Suprapubic skin (tissue), 4 donors: Measurements from ENCODE around the gene IGFLR1. TPM values are rescaled to one million over a fixed set of nuclear protein-coding genes. Genes with fewer than 3 reads are reported as not detected.

Experiments used
- DNase-seq, 2 donors: peaks; one replicate each; pipeline ENCODE4 v3.0.0-alpha.2; 2019; ENCODE audit warnings: low spot score in 2 of 2
- H3K27ac ChIP-seq: fragments of 200-600 bp; sonication (generic); one replicate; pipeline ENCODE4 v1.5.1; 2019
- H3K27me3 ChIP-seq: fragments of 200-600 bp; sonication (generic); one replicate; pipeline ENCODE4 v1.5.1; 2019
- H3K36me3 ChIP-seq: fragments of 200-600 bp; sonication (generic); one replicate; pipeline ENCODE4 v1.5.1; 2019
- H3K4me1 ChIP-seq: fragments of 200-600 bp; sonication (generic); one replicate; pipeline ENCODE4 v1.5.1; 2019
- H3K4me3 ChIP-seq: fragments of 200-600 bp; sonication (generic); one replicate; pipeline ENCODE4 v1.5.1; 2019; ENCODE audit warnings: mild to moderate bottlenecking
- H3K9me3 ChIP-seq: fragments of 200-600 bp; sonication (generic); one replicate; pipeline ENCODE4 v1.5.1; 2019
- EP300 ChIP-seq: sonication (generic); formaldehyde crosslinking; IDR thresholded peaks from one replicate; pipeline ENCODE4 v1.6.1; 2017; ENCODE audit warnings: antibody characterized with exemption
- POLR2A ChIP-seq, 2 donors: fragments of 450-650 bp; IDR thresholded peaks; one replicate each; pipeline ENCODE4 v1.6.1; 2017; ENCODE audit warnings: antibody characterized with exemption in 2 of 2, mild to moderate bottlenecking in 2 of 2, moderate library complexity in 2 of 2
- POLR2AphosphoS5 ChIP-seq, 3 donors: sonication (generic); formaldehyde crosslinking; IDR thresholded peaks; one replicate each; pipeline ENCODE4 v1.6.1; 2017; ENCODE audit warnings: antibody characterized with exemption in 3 of 3
- WGBS: methylation state at CpG from one replicate; pipeline ENCODE4 v1.1.5; 2018; 5-methylcytosine and 5-hydroxymethylcytosine counted together
- total RNA-seq, 4 donors: library from RNA; depleted of rRNA; stranded (reverse); fragments of >200 nt; gene quantifications; one replicate each; pipeline ENCODE4 v1.1.0, GENCODE V29; 2016
- TF ChIP-seq, protein P1 (sequence below), 2 donors: fragments of 200-600 bp in 1 of 2; fragments of 450-650 bp in 1 of 2; sonication (generic) in 1 of 2; IDR thresholded peaks; one replicate each; pipeline ENCODE4 v1.5.1; 2016 to 2019; ENCODE audit warnings: antibody characterized with exemption in 2 of 2, mild to moderate bottlenecking in 1 of 2, moderate library complexity in 1 of 2

Gene IGFLR1
- total RNA-seq, 4 donors from 2014 or later = 3.3 to 8.5 (median 6.9) TPM

GRCh38 chr19:35755131-35755549 is 12.9 kb upstream of the IGFLR1 start:
- 45% methylated on average over 11 of the region's 17 CpGs for WGBS
- Histone ChIP-seq H3K27me3 (no peaks in the 10 kb centered on the region), H3K4me3 (peak overlapping the region; percentile 94), H3K36me3 (peaks cover 25% of the 10 kb centered on the region), H3K9me3 (no peaks in the 10 kb centered on the region), H3K4me1 (peaks cover 50% of the 10 kb centered on the region), H3K27ac (peak overlapping the region; percentile 98)
- peak in 1 of 2 donors; percentile 90 for DNase-seq
- TF ChIP-seq POLR2AphosphoS5 (IDR thresholded peaks at IDR 0.05) (no peak), POLR2A (IDR thresholded peaks at IDR 0.05) (no peak), EP300 (no peak)
- TF ChIP-seq, protein P1, sequence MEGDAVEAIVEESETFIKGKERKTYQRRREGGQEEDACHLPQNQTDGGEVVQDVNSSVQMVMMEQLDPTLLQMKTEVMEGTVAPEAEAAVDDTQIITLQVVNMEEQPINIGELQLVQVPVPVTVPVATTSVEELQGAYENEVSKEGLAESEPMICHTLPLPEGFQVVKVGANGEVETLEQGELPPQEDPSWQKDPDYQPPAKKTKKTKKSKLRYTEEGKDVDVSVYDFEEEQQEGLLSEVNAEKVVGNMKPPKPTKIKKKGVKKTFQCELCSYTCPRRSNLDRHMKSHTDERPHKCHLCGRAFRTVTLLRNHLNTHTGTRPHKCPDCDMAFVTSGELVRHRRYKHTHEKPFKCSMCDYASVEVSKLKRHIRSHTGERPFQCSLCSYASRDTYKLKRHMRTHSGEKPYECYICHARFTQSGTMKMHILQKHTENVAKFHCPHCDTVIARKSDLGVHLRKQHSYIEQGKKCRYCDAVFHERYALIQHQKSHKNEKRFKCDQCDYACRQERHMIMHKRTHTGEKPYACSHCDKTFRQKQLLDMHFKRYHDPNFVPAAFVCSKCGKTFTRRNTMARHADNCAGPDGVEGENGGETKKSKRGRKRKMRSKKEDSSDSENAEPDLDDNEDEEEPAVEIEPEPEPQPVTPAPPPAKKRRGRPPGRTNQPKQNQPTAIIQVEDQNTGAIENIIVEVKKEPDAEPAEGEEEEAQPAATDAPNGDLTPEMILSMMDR (IDR thresholded peaks at IDR 0.05) = no peak

DNA sequence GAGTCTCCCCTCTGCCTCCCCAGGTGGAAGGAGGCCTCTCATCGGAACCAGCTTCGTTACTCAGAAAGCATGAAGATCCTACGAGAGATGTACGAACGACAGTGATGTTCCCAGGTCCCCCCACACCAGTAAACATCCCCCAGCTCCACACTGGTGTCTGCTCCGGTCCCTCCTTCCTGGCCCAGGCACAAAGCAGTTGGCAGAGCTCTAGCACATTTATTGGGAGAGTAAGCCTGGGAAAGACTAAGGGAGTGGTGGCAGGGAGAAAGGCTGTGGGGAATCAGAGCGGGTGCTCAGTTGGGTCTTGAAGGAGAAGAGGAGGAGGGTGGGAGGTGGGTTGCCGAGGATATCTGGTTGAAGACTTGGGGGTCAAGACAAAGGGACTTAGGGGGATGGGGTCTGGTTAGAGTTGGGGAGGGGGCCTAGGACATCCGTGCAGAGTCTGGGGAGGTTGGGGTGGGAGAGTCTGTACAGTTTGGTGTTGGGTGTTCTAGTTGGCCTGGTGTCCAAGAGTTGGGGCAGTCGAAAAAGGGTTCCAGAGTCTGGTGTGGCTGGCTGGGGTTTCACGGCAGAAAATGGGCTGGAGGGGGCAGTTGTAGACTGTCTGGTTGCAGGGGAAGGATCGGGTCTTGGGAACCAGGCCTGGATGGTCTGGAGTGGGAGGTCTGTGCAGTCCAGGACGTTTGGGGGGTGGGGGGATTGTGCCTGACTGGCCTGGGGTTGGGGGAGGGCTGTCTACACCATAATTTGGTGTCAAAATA is 12.3 kb upstream of the IGFLR1 start:
- 84% methylated on average over 13 of the region's 13 CpGs for WGBS
- Histone ChIP-seq H3K4me3 (peak overlapping the region; percentile 94), H3K27me3 (no peaks in the 10 kb centered on the region), H3K36me3 (peaks cover 25% of the 10 kb centered on the region), H3K9me3 (no peaks in the 10 kb centered on the region), H3K27ac (peak overlapping the region; percentile 98), H3K4me1 (peaks cover 51% of the 10 kb centered on the region)
- peak in 1 of 2 donors; percentile 63 for DNase-seq
- TF ChIP-seq POLR2AphosphoS5 (IDR thresholded peaks at IDR 0.05) = no peak

GRCh38 chr19:35753634-35754369 is 11.6 kb upstream of the IGFLR1 start:
- Histone ChIP-seq H3K9me3 (no peaks in the 10 kb centered on the region), H3K27me3 (no peaks in the 10 kb centered on the region), H3K4me1 (peaks cover 50% of the 10 kb centered on the region), H3K4me3 (no peak overlapping the region), H3K36me3 (peaks cover 25% of the 10 kb centered on the region), H3K27ac (no peak overlapping the region)
- no peak for DNase-seq
- TF ChIP-seq, protein P1 (IDR thresholded peaks at IDR 0.05) = no peak
- TF ChIP-seq POLR2AphosphoS5 (IDR thresholded peaks at IDR 0.05) (no peak), POLR2A (IDR thresholded peaks at IDR 0.05) (no peak), EP300 (no peak)
- 94% methylated on average over 14 of the region's 20 CpGs for WGBS

GRCh38 chr19:35752746-35753350 is 10.6 kb upstream of the IGFLR1 start:
- TF ChIP-seq POLR2AphosphoS5 (IDR thresholded peaks at IDR 0.05) (no peak), EP300 (no peak), POLR2A (IDR thresholded peaks at IDR 0.05) (no peak)
- TF ChIP-seq, protein P1 (IDR thresholded peaks at IDR 0.05) = no peak
- H3K4me1 ChIP-seq = peaks cover 50% of the 10 kb centered on the region
- WGBS = 95% methylated on average over 16 of the region's 20 CpGs
- no peaks in the 10 kb centered on the region for H3K27me3 ChIP-seq
- DNase-seq = no peak
- H3K4me3 ChIP-seq = no peak overlapping the region
- H3K27ac ChIP-seq = no peak overlapping the region
- no peaks in the 10 kb centered on the region for H3K9me3 ChIP-seq
- H3K36me3 ChIP-seq = peaks cover 25% of the 10 kb centered on the region

DNA sequence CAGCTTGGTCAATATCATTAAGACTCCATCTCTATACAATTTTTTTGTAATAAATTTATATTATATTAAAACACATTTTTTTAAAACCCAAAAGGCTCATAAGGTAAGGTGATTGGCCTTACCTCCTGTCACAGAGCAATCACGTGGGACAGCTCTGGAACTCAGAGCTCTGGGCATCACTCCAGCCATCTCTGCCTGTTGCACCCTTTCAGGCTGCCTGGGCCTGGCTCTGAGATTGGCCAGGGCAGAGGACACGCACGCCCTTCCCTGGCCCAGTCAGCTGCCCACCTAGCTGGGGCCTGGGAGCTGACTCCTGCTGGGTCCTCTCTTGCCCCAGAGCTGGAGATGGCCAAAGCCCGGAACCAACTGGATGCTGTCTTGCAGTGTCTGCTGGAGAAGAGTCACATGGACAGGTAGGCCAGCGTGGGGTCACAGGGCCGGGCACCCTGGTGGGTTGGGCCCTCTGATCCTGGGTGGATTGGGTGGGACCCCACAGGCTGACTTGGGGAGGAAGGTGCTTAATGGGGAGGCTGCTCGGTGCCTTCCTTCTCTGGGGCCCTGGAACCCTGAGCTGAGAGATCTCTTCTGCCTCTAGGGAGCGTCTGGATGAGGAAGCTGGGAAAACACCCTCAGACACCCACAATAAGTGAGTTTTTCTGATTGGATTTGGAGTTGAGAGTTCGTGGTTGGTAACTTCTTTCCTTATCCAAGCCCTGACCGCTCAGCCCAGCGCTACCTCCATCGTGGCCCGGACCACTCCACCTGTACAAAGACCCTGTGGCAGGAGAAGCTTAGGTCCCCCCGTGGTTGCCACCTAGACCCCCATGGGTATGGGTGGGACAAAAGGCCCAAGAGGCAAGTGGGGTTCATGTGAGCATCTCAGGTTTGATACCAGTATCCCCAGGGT is 9.8 kb upstream of the IGFLR1 start:
- TF ChIP-seq, protein P1 (IDR thresholded peaks at IDR 0.05) = no peak
- TF ChIP-seq EP300 (no peak), POLR2AphosphoS5 (IDR thresholded peaks at IDR 0.05) (no peak), POLR2A (IDR thresholded peaks at IDR 0.05) (no peak)
- WGBS = 89% methylated on average over 11 of the region's 14 CpGs
- Histone ChIP-seq H3K36me3 (peaks cover 25% of the 10 kb centered on the region), H3K27ac (no peak overlapping the region), H3K9me3 (no peaks in the 10 kb centered on the region), H3K4me1 (peaks cover 47% of the 10 kb centered on the region), H3K4me3 (no peak overlapping the region), H3K27me3 (no peaks in the 10 kb centered on the region)
- DNase-seq = no peak
